HepG2 (cell line): Measurements from ENCODE around the gene PPP1R12C. TPM values are rescaled to one million over a fixed set of nuclear protein-coding genes. Genes with fewer than 3 reads are reported as not detected.

Experiments
- FLYWCH1 ChIP-seq: sonication (generic); formaldehyde crosslinking; IDR thresholded peaks from 2 replicates; pipeline ENCODE4 v1.8.1; 2023; ENCODE audit warnings: mild to moderate bottlenecking, missing genetic modification reagents
- MEIS2 ChIP-seq: sonication (generic); formaldehyde crosslinking; IDR thresholded peaks from 2 replicates; pipeline ENCODE4 v1.9.0; 2021; ENCODE audit warnings: mild to moderate bottlenecking, missing genetic modification reagents
- RBM22 ChIP-seq: fragments of 200-400 bp; formaldehyde crosslinking; optimal IDR thresholded peaks from 2 replicates; pipeline ENCODE3; 2017; ENCODE audit warnings: mild to moderate bottlenecking, low read length, moderate library complexity
- STAT5B ChIP-seq: sonication (generic); formaldehyde crosslinking; IDR thresholded peaks from 2 replicates; pipeline ENCODE4 v1.4.0; 2020; ENCODE audit warnings: missing genetic modification reagents
- ZNF549 ChIP-seq: sonication (generic); formaldehyde crosslinking; IDR thresholded peaks from 2 replicates; pipeline ENCODE4 v1.5.0; 2020; ENCODE audit warnings: missing genetic modification reagents
- ZNF790 ChIP-seq: sonication (generic); formaldehyde crosslinking; IDR thresholded peaks from 2 replicates; pipeline ENCODE4 v1.8.0; 2022; ENCODE audit warnings: missing genetic modification reagents, mild to moderate bottlenecking, borderline replicate concordance
- ZNF879 ChIP-seq: sonication (generic); formaldehyde crosslinking; IDR thresholded peaks from 2 replicates; pipeline ENCODE4 v1.8.1; 2023; ENCODE audit warnings: missing genetic modification reagents
- polyA plus RNA-seq, 8 experiments: library from polyadenylated mRNA; depleted of rRNA in 3 of 8; stranded (reverse) in 7 of 8; unstranded in 1 of 8; fragments of >200 nt; fragmentation: Illumina TruSeq in 4 of 8; extraction: Trizol in 4 of 8; gene quantifications; 2 replicates each; pipeline versions ENCODE4 v1.2.1 to v1.2.3, GENCODE V29; 2011 to 2016; ENCODE audit warnings: low read depth in 4 of 8, missing spikeins in 1 of 8, mixed read lengths in 1 of 8; ENCODE audit not compliant: insufficient read depth in 1 of 8
- total RNA-seq, 5 experiments: library from RNA; depleted of rRNA; stranded (reverse); fragments of >200 nt; fragmentation: Illumina TruSeq; extraction: Trizol; gene quantifications; 2 replicates each; pipeline ENCODE4 v1.2.3, GENCODE V29; 2016; ENCODE audit warnings: low read depth in 1 of 5
- TF ChIP-seq, protein P1 (sequence below): IDR thresholded peaks from 2 replicates; pipeline ENCODE4 v1.6.1; 2016; ENCODE audit warnings: mild to moderate bottlenecking, missing biosample characterization, missing genetic modification reagents
- TF ChIP-seq, protein P2 (sequence below): sonication (generic); formaldehyde crosslinking; IDR thresholded peaks from 2 replicates; pipeline ENCODE4 v1.8.1; 2023; ENCODE audit warnings: missing genetic modification reagents, inconsistent platforms, borderline replicate concordance
- TF ChIP-seq, protein P3 (sequence below), 2 experiments: sonication (generic) in 1 of 2; formaldehyde crosslinking in 1 of 2; IDR thresholded peaks; 2 replicates each; pipeline versions ENCODE4 v1.4.0 to v1.6.1; 2018 to 2020; ENCODE audit warnings: missing genetic modification reagents in 2 of 2, borderline replicate concordance in 1 of 2, low read depth in 1 of 2, mild to moderate bottlenecking in 1 of 2, missing biosample characterization in 1 of 2
- TF ChIP-seq, protein P4 (sequence below), 2 experiments: sonication (generic) in 1 of 2; formaldehyde crosslinking in 1 of 2; IDR thresholded peaks; 2 replicates each; pipeline versions ENCODE4 v1.5.1 to v1.6.1; 2011 to 2020; ENCODE audit warnings: borderline replicate concordance in 1 of 2, low read depth in 1 of 2, low read length in 1 of 2, mild to moderate bottlenecking in 1 of 2, missing genetic modification reagents in 1 of 2, moderate library complexity in 1 of 2
- TF ChIP-seq, protein P5 (sequence below): sonication (generic); formaldehyde crosslinking; IDR thresholded peaks from 2 replicates; pipeline ENCODE4 v1.8.0; 2022; ENCODE audit warnings: mild to moderate bottlenecking, missing genetic modification reagents
- TF ChIP-seq, protein P6 (sequence below): sonication (generic); formaldehyde crosslinking; IDR thresholded peaks from 2 replicates; pipeline ENCODE4 v1.4.0; 2020; ENCODE audit warnings: missing genetic modification reagents
- TF ChIP-seq, protein P7 (sequence below): IDR thresholded peaks from 2 replicates; pipeline ENCODE4 v1.6.1; 2016; ENCODE audit warnings: low read depth
- TF ChIP-seq, protein P8 (sequence below): sonication (generic); formaldehyde crosslinking; conservative IDR thresholded peaks from 2 replicates; pipeline ENCODE4 v1.5.0; 2020; ENCODE audit warnings: missing genetic modification reagents

The PPP1R12C gene
- total and polyA plus RNA-seq, 2 of the 13 experiments (the other 11 are each of a cell fraction or from before 2014, with no cell fraction given) = 29.7 to 30.3 TPM

DNA sequence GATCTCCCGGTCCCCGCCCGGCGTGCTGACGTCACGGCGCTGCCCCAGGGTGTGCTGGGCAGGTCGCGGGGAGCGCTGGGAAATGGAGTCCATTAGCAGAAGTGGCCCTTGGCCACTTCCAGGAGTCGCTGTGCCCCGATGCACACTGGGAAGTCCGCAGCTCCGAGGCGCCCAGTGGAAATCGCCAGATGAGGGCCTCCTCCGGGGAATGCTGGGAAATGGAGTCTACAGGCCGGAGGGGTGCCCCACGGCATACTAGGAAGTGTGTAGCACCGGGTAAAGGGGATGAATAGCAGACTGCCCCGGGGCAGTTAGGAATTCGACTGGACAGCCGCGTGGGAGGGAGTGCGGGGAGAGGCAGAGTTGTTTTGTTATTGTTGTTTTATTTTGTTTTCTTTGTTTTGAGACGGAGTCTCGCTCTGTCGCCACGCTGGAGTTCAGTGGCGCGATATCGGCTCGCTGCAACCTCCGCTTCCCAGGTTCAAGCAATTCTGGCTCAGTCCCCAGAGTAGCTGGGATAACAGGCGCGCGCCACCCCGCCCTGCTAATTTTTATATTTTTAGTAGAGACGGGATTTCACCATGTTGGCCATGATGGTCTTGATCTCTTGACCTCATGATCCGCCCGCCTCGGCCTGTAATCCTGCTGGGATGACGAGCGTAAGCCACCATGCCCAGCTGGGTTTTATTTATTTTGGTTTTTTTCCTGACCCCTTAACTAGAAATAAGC, 390 bp upstream of the PPP1R12C start (continued):
- TF ChIP-seq, protein P1, sequence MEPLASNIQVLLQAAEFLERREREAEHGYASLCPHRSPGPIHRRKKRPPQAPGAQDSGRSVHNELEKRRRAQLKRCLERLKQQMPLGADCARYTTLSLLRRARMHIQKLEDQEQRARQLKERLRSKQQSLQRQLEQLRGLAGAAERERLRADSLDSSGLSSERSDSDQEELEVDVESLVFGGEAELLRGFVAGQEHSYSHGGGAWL = no peak
- TF ChIP-seq, protein P2, sequence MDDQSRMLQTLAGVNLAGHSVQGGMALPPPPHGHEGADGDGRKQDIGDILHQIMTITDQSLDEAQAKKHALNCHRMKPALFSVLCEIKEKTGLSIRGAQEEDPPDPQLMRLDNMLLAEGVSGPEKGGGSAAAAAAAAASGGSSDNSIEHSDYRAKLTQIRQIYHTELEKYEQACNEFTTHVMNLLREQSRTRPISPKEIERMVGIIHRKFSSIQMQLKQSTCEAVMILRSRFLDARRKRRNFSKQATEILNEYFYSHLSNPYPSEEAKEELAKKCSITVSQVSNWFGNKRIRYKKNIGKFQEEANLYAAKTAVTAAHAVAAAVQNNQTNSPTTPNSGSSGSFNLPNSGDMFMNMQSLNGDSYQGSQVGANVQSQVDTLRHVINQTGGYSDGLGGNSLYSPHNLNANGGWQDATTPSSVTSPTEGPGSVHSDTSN = no peak
- no peak for TF ChIP-seq ZNF879 (CRISPR knock-in tag)
- TF ChIP-seq ZNF790 (CRISPR knock-in tag) = no peak
- TF ChIP-seq MEIS2 = no peak
- TF ChIP-seq, protein P3, sequence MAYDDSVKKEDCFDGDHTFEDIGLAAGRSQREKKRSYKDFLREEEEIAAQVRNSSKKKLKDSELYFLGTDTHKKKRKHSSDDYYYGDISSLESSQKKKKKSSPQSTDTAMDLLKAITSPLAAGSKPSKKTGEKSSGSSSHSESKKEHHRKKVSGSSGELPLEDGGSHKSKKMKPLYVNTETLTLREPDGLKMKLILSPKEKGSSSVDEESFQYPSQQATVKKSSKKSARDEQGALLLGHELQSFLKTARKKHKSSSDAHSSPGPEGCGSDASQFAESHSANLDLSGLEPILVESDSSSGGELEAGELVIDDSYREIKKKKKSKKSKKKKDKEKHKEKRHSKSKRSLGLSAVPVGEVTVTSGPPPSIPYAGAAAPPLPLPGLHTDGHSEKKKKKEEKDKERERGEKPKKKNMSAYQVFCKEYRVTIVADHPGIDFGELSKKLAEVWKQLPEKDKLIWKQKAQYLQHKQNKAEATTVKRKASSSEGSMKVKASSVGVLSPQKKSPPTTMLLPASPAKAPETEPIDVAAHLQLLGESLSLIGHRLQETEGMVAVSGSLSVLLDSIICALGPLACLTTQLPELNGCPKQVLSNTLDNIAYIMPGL (CRISPR knock-in tag; IDR thresholded peaks at IDR 0.05; ENCODE audit: borderline replicate concordance in 1 of 2, low read depth in 1 of 2) = 0 out of 4 replicates have a peak, but pooled peaks of 1 of the 2 experiments have one; percentile 18
- TF ChIP-seq, protein P4, sequence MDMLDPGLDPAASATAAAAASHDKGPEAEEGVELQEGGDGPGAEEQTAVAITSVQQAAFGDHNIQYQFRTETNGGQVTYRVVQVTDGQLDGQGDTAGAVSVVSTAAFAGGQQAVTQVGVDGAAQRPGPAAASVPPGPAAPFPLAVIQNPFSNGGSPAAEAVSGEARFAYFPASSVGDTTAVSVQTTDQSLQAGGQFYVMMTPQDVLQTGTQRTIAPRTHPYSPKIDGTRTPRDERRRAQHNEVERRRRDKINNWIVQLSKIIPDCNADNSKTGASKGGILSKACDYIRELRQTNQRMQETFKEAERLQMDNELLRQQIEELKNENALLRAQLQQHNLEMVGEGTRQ (IDR thresholded peaks at IDR 0.05; ENCODE audit: low read depth, low read length) = no peak
- TF ChIP-seq, protein P4 (CRISPR knock-in tag; IDR thresholded peaks at IDR 0.05; ENCODE audit: borderline replicate concordance) = no peak
- TF ChIP-seq, protein P5, sequence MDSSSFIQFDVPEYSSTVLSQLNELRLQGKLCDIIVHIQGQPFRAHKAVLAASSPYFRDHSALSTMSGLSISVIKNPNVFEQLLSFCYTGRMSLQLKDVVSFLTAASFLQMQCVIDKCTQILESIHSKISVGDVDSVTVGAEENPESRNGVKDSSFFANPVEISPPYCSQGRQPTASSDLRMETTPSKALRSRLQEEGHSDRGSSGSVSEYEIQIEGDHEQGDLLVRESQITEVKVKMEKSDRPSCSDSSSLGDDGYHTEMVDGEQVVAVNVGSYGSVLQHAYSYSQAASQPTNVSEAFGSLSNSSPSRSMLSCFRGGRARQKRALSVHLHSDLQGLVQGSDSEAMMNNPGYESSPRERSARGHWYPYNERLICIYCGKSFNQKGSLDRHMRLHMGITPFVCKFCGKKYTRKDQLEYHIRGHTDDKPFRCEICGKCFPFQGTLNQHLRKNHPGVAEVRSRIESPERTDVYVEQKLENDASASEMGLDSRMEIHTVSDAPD = no peak
- TF ChIP-seq, protein P6, sequence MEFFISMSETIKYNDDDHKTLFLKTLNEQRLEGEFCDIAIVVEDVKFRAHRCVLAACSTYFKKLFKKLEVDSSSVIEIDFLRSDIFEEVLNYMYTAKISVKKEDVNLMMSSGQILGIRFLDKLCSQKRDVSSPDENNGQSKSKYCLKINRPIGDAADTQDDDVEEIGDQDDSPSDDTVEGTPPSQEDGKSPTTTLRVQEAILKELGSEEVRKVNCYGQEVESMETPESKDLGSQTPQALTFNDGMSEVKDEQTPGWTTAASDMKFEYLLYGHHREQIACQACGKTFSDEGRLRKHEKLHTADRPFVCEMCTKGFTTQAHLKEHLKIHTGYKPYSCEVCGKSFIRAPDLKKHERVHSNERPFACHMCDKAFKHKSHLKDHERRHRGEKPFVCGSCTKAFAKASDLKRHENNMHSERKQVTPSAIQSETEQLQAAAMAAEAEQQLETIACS (CRISPR knock-in tag) = no peak
- TF ChIP-seq, protein P7, sequence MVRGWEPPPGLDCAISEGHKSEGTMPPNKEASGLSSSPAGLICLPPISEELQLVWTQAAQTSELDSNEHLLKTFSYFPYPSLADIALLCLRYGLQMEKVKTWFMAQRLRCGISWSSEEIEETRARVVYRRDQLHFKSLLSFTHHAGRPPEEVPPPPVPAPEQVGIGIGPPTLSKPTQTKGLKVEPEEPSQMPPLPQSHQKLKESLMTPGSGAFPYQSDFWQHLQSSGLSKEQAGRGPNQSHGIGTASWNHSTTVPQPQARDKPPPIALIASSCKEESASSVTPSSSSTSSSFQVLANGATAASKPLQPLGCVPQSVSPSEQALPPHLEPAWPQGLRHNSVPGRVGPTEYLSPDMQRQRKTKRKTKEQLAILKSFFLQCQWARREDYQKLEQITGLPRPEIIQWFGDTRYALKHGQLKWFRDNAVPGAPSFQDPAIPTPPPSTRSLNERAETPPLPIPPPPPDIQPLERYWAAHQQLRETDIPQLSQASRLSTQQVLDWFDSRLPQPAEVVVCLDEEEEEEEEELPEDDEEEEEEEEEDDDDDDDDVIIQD (CRISPR knock-in tag) = no peak
- TF ChIP-seq ZNF549 (CRISPR knock-in tag) = no peak
- no peak for TF ChIP-seq FLYWCH1 (CRISPR knock-in tag)
- TF ChIP-seq STAT5B (CRISPR knock-in tag) = no peak
- no peak for TF ChIP-seq RBM22
- TF ChIP-seq, protein P8, sequence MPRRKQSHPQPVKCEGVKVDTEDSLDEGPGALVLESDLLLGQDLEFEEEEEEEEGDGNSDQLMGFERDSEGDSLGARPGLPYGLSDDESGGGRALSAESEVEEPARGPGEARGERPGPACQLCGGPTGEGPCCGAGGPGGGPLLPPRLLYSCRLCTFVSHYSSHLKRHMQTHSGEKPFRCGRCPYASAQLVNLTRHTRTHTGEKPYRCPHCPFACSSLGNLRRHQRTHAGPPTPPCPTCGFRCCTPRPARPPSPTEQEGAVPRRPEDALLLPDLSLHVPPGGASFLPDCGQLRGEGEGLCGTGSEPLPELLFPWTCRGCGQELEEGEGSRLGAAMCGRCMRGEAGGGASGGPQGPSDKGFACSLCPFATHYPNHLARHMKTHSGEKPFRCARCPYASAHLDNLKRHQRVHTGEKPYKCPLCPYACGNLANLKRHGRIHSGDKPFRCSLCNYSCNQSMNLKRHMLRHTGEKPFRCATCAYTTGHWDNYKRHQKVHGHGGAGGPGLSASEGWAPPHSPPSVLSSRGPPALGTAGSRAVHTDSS (CRISPR knock-in tag) = peak; percentile 84; the same call in 1 of the 2 replicates
